Testis (tissue), 3 donors: ENCODE results near the gene CMPK2. TPM values are rescaled to one million over a fixed set of nuclear protein-coding genes. Genes with fewer than 3 reads are reported as not detected.

ENCODE experiments used
- DNase-seq: peaks from one replicate; pipeline ENCODE4 v3.0.0-alpha.2; 2019
- H3K27ac ChIP-seq, 2 donors: fragments of 200-600 bp; sonication (generic); one replicate each; pipeline ENCODE4 v1.5.1; 2019
- H3K27me3 ChIP-seq: fragments of 200-600 bp; sonication (generic); one replicate; pipeline ENCODE4 v1.5.1; 2019
- H3K36me3 ChIP-seq: fragments of 200-600 bp; sonication (generic); one replicate; pipeline ENCODE4 v1.5.1; 2017; ENCODE audit warnings: low read depth; ENCODE audit errors: missing control alignments
- H3K4me1 ChIP-seq: fragments of 200-600 bp; sonication (generic); one replicate; pipeline ENCODE4 v1.5.1; 2019
- H3K4me3 ChIP-seq, 2 donors: fragments of 200-600 bp; sonication (generic); one replicate each; pipeline ENCODE4 v1.5.1; 2017 to 2019
- H3K9me3 ChIP-seq: fragments of 200-600 bp; sonication (generic); one replicate; pipeline ENCODE4 v1.5.1; 2017
- POLR2A ChIP-seq: fragments of 450-650 bp; IDR thresholded peaks from one replicate; pipeline ENCODE4 v1.6.1; 2017; ENCODE audit warnings: antibody characterized with exemption, mild to moderate bottlenecking, moderate library complexity
- WGBS, 2 donors: methylation state at CpG; one replicate each; pipeline ENCODE4 v1.1.5; 2018; 5-methylcytosine and 5-hydroxymethylcytosine counted together
- intact Hi-C: fragments of 100-400 bp; cut with DNase I; formaldehyde crosslinking; loops from one replicate; pipeline ENCODE4 v1.15.1; 2023; ENCODE audit warnings: low total_unique reads
- polyA plus RNA-seq: library from polyadenylated mRNA; stranded (reverse); fragments of 350-450 nt; fragmentation: Illumina TruSeq; extraction: RNeasy Lipid Tissue Mini Kit (QIAGEN cat#74804); gene quantifications from one replicate; pipeline ENCODE4 v1.2.3, GENCODE V29; 2014; ENCODE audit warnings: low read depth, low replicate concordance; ENCODE audit not compliant: insufficient read depth
- total RNA-seq, 2 donors: library from RNA; depleted of rRNA; stranded (reverse); fragments of >200 nt; gene quantifications; one replicate each; pipeline ENCODE4 v1.2.3, GENCODE V29; 2016
- TF ChIP-seq, protein P1 (sequence below), 3 experiments: fragments of 450-650 bp in 2 of 3; fragments of 200-600 bp in 1 of 3; sonication (generic) in 1 of 3; IDR thresholded peaks; one replicate each; pipeline ENCODE4 v1.5.1; 2016 to 2019; ENCODE audit warnings: antibody characterized with exemption in 3 of 3, mild to moderate bottlenecking in 2 of 3, moderate library complexity in 1 of 3

CMPK2 gene
- total and polyA plus RNA-seq, 3 donors from 2014 or later = 11.1 to 16.1 (median 15.4) TPM

GRCh38 chr2:6881516-6881915 lies 15.8 kb upstream of the CMPK2 start:
- 92 to 95% methylated on average over 5 of the region's 5 CpGs for WGBS, 2 donors
- DNase-seq = no peak
- intact Hi-C loops = no loop called here
- H3K36me3 ChIP-seq = no peaks in the 10 kb centered on the region
- H3K4me1 ChIP-seq = no peaks in the 10 kb centered on the region
- H3K27me3 ChIP-seq = no peaks in the 10 kb centered on the region
- no peaks in the 10 kb centered on the region for H3K9me3 ChIP-seq
- no peak for TF ChIP-seq POLR2A
- TF ChIP-seq, protein P1, sequence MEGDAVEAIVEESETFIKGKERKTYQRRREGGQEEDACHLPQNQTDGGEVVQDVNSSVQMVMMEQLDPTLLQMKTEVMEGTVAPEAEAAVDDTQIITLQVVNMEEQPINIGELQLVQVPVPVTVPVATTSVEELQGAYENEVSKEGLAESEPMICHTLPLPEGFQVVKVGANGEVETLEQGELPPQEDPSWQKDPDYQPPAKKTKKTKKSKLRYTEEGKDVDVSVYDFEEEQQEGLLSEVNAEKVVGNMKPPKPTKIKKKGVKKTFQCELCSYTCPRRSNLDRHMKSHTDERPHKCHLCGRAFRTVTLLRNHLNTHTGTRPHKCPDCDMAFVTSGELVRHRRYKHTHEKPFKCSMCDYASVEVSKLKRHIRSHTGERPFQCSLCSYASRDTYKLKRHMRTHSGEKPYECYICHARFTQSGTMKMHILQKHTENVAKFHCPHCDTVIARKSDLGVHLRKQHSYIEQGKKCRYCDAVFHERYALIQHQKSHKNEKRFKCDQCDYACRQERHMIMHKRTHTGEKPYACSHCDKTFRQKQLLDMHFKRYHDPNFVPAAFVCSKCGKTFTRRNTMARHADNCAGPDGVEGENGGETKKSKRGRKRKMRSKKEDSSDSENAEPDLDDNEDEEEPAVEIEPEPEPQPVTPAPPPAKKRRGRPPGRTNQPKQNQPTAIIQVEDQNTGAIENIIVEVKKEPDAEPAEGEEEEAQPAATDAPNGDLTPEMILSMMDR (IDR thresholded peaks at IDR 0.05) = no peak
- H3K4me3 ChIP-seq = no peak overlapping the region
- H3K27ac ChIP-seq = no peak overlapping the region

GRCh38 chr2:6881046-6881445 lies 15.3 kb upstream of the CMPK2 start:
- H3K27ac ChIP-seq = no peak overlapping the region
- TF ChIP-seq, protein P1 (IDR thresholded peaks at IDR 0.05) = no peak
- TF ChIP-seq POLR2A = no peak
- H3K27me3 ChIP-seq = no peaks in the 10 kb centered on the region
- H3K9me3 ChIP-seq = no peaks in the 10 kb centered on the region
- WGBS, 2 donors = 89 to 94% methylated on average over 1 of the region's 1 CpG
- DNase-seq = no peak
- intact Hi-C loops = no loop called here
- no peaks in the 10 kb centered on the region for H3K36me3 ChIP-seq
- no peak overlapping the region for H3K4me3 ChIP-seq
- no peaks in the 10 kb centered on the region for H3K4me1 ChIP-seq

DNA sequence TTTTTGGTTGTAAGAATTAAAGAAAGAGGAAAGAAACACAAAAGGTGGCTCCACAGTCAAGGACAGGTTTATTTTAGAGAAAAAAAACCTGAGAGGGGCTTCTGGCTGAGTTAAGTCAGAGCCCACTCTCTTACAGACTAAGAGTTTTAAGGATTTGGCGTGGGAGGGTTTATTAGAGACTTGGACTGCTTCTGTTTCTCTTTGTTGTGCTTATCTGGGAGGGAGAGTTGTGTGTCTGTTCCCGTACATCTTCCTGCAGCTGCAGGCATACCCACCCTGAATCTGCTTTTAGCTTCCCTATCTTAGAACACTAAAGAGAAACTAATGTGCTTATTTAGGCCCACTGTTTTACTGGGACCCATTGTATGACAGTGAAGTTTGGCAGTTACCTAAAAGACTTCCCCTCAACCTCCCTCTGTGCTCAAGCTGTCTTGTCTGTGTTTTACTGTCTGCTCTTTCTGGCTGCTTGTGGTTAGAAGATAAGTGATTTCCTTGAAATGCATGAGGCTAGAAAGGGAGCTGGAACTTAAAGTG lies 14.6 kb upstream of the CMPK2 start:
- no peaks in the 10 kb centered on the region for H3K36me3 ChIP-seq
- no peak for DNase-seq
- H3K4me3 ChIP-seq = no peak overlapping the region
- H3K9me3 ChIP-seq = no peaks in the 10 kb centered on the region
- no peak overlapping the region for H3K27ac ChIP-seq
- 58 to 81% methylated on average over 2 of the region's 2 CpGs for WGBS, 2 donors
- H3K27me3 ChIP-seq = no peaks in the 10 kb centered on the region
- TF ChIP-seq POLR2A = no peak
- TF ChIP-seq, protein P1 (IDR thresholded peaks at IDR 0.05) = no peak
- H3K4me1 ChIP-seq = no peaks in the 10 kb centered on the region
- intact Hi-C loops = no loop called here

DNA sequence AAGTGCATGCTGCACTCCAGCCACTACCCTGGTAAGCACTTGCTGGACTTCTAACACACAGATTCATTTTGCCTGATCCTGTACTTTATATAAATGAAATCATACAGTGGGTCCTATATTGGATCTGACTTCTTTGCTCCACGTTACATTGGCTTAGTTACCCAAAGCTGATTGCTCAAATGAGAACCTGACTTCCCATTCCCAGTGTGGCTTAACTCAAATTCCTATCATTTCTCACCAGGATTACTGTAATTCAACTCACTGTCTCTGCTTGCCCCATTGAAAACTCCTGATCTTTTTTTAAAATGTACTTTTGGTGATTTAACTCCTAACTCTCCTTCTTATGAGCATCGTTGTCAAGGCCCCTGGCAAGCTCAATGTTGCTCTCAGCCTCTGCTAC lies 13.3 kb upstream of the CMPK2 start:
- Histone ChIP-seq H3K4me1 (no peaks in the 10 kb centered on the region), H3K4me3 (no peak overlapping the region), H3K9me3 (no peaks in the 10 kb centered on the region), H3K27ac (no peak overlapping the region), H3K36me3 (no peaks in the 10 kb centered on the region), H3K27me3 (no peaks in the 10 kb centered on the region)
- TF ChIP-seq POLR2A = no peak
- TF ChIP-seq, protein P1 (IDR thresholded peaks at IDR 0.05) = no peak
- DNase-seq = no peak
- WGBS, 2 donors = 87 to 91% methylated on average over 2 of the region's 2 CpGs
- intact Hi-C loops = no loop called here

DNA sequence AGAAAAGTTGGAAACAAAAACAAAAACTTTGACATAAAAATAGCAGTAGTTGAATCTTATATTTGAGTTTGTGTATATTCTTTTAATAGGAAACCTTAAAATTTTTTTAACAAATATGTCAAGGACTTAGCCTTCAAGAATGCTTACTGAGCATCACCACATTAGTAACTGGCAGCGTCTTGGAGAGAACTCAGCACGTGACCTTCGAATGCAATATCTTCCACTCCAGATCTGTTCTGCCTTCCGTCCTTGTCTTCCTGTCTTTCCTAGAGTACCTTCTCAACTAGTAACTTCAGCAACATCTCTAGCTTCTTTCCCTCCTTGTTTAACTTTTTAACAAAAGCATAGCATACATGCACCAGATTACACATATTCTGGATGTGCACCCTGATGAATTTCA lies 12.8 kb upstream of the CMPK2 start:
- H3K4me1 ChIP-seq = no peaks in the 10 kb centered on the region
- H3K27ac ChIP-seq = no peak overlapping the region
- no peaks in the 10 kb centered on the region for H3K36me3 ChIP-seq
- intact Hi-C loops = no loop called here
- 33 to 45% methylated on average over 4 of the region's 4 CpGs for WGBS, 2 donors
- DNase-seq = no peak
- no peak for TF ChIP-seq POLR2A
- TF ChIP-seq, protein P1 (IDR thresholded peaks at IDR 0.05) = no peak
- no peaks in the 10 kb centered on the region for H3K27me3 ChIP-seq
- H3K4me3 ChIP-seq = no peak overlapping the region
- no peaks in the 10 kb centered on the region for H3K9me3 ChIP-seq
